IMR-90 (cell line): ENCODE measurements around the gene CINP. TPM values are rescaled to one million over a fixed set of nuclear protein-coding genes. Genes with fewer than 3 reads are reported as not detected.

ENCODE experiments used
- ATAC-seq: fragments of 200-7000 bp; cut with Tn5 transposase; 2 replicates; pipeline ENCODE4 v1.9.1; 2020; ENCODE audit warnings: low read depth, mild to moderate bottlenecking, moderate library complexity
- BruUV-seq: library from RNA; stranded (reverse); fragments of 400-500 nt; replicated peaks from 2 replicates; lab custom pipeline; 2021; lab: Mats Ljungman, UMichigan
- CTCF ChIA-PET: fragments of 300-600 bp; formaldehyde crosslinking; extraction: SDS; loops from one replicate; lab custom pipeline; 2021; ENCODE audit warnings: antibody characterized with exemption; lab: Yijun Ruan, JAX
- POLR2A ChIA-PET: fragments of 300-600 bp; sonication (Branson Sonifier 250); formaldehyde crosslinking; loops from one replicate; lab custom pipeline; 2022; ENCODE audit warnings: antibody characterized with exemption; ENCODE audit not compliant: unreplicated experiment; lab: Charles Lee
- DNase-seq: peaks from one replicate; pipeline ENCODE4 v3.0.0; 2013
- H2AFZ ChIP-seq: replicated peaks from 2 replicates; pipeline ENCODE3; 2013; ENCODE audit warnings: low read length, mild to moderate bottlenecking; ENCODE audit not compliant: poor library complexity
- H2AK5ac ChIP-seq: 2 replicates; pipeline ENCODE4 v1.6.1; 2013; ENCODE audit warnings: low read depth, low read length, inconsistent platforms
- H2AK9ac ChIP-seq: replicated peaks from 2 replicates; pipeline ENCODE3; 2013; ENCODE audit warnings: mild to moderate bottlenecking, low read depth, low read length, moderate library complexity; ENCODE audit not compliant: poor library complexity
- H2BK120ac ChIP-seq: 2 replicates; pipeline ENCODE4 v1.6.1; 2013; ENCODE audit warnings: low read depth, low read length, inconsistent platforms
- H2BK15ac ChIP-seq: 3 replicates; pipeline ENCODE4 v1.6.1; 2013; ENCODE audit warnings: low read depth, low read length, inconsistent platforms
- H2BK20ac ChIP-seq: 2 replicates; pipeline ENCODE4 v1.6.1; 2013; ENCODE audit warnings: low read depth, mild to moderate bottlenecking, inconsistent platforms, low read length, moderate library complexity
- H2BK5ac ChIP-seq: 2 replicates; pipeline ENCODE4 v1.6.1; 2013; ENCODE audit warnings: mild to moderate bottlenecking, low read depth, low read length, inconsistent platforms; ENCODE audit not compliant: poor library complexity, severe bottlenecking
- H3K14ac ChIP-seq: replicated peaks from 2 replicates; pipeline ENCODE4 v1.6.1; 2013; ENCODE audit warnings: low read depth, low read length, inconsistent platforms
- H3K18ac ChIP-seq: 2 replicates; pipeline ENCODE4 v1.6.1; 2013; ENCODE audit warnings: low read depth, low read length, control low read depth
- H3K23ac ChIP-seq: 2 replicates; pipeline ENCODE4 v1.6.1; 2013; ENCODE audit warnings: low read depth, low read length, inconsistent platforms
- H3K27ac ChIP-seq: 2 replicates; pipeline ENCODE4 v1.5.1; 2013; ENCODE audit warnings: mild to moderate bottlenecking, control low read depth, low read length; ENCODE audit not compliant: insufficient read depth
- H3K27me3 ChIP-seq: 2 replicates; pipeline ENCODE4 v1.6.1; 2013; ENCODE audit warnings: low read length; ENCODE audit not compliant: control insufficient read depth, insufficient read depth
- H3K36me3 ChIP-seq: 2 replicates; pipeline ENCODE4 v1.6.1; 2013; ENCODE audit warnings: low read length, mixed read lengths; ENCODE audit not compliant: control insufficient read depth, insufficient read depth
- H3K4ac ChIP-seq: 2 replicates; pipeline ENCODE4 v1.6.1; 2013; ENCODE audit warnings: low read depth, low read length, inconsistent platforms
- H3K4me1 ChIP-seq: 2 replicates; pipeline ENCODE4 v1.6.1; 2013; ENCODE audit warnings: low read length, mixed read lengths; ENCODE audit not compliant: control insufficient read depth, insufficient read depth
- H3K4me2 ChIP-seq: 2 replicates; pipeline ENCODE4 v1.6.1; 2013; ENCODE audit warnings: low read depth, mild to moderate bottlenecking, control low read depth, low read length, moderate library complexity
- H3K4me3 ChIP-seq: 2 replicates; pipeline ENCODE4 v1.5.1; 2013; ENCODE audit warnings: low read depth, mild to moderate bottlenecking, control low read depth, low read length, moderate library complexity; ENCODE audit not compliant: insufficient read depth
- H3K56ac ChIP-seq: 2 replicates; pipeline ENCODE4 v1.6.1; 2013; ENCODE audit warnings: low read length, inconsistent platforms; ENCODE audit not compliant: insufficient read depth; ENCODE audit errors: extremely low read depth
- H3K79me1 ChIP-seq, 2 experiments: 2 replicates each; pipeline ENCODE4 v1.6.1; 2013; ENCODE audit warnings: low read length in 2 of 2, inconsistent platforms in 1 of 2, low read depth in 1 of 2
- H3K9ac ChIP-seq: 2 replicates; pipeline ENCODE4 v1.6.1; 2013; ENCODE audit warnings: low read depth, low read length, control low read depth
- H3K9me1 ChIP-seq: 2 replicates; pipeline ENCODE4 v1.6.1; 2013; ENCODE audit warnings: low read length, inconsistent platforms; ENCODE audit not compliant: insufficient read depth
- H3K9me3 ChIP-seq: 2 replicates; pipeline ENCODE4 v1.6.1; 2013; ENCODE audit warnings: low read length; ENCODE audit not compliant: control insufficient read depth, insufficient read depth
- H4K20me1 ChIP-seq: 2 replicates; pipeline ENCODE4 v1.6.1; 2013; ENCODE audit warnings: low read length, inconsistent platforms; ENCODE audit not compliant: insufficient read depth
- H4K5ac ChIP-seq: 2 replicates; pipeline ENCODE4 v1.6.1; 2013; ENCODE audit warnings: mild to moderate bottlenecking, low read depth, low read length, control low read depth
- H4K8ac ChIP-seq, 2 experiments: 2 replicates each; pipeline ENCODE4 v1.6.1; 2013; ENCODE audit warnings: low read depth in 2 of 2, low read length in 2 of 2, control low read depth in 1 of 2, inconsistent platforms in 1 of 2
- H4K91ac ChIP-seq: 2 replicates; pipeline ENCODE4 v1.6.1; 2013; ENCODE audit warnings: low read depth, low read length, inconsistent platforms; ENCODE audit not compliant: insufficient read depth
- BHLHE40 ChIP-seq: fragments of 150-350 bp; IDR thresholded peaks from 2 replicates; pipeline ENCODE4 v1.6.1; 2016; ENCODE audit warnings: mild to moderate bottlenecking, low read depth, low read length
- CHD1 ChIP-seq: IDR thresholded peaks from 2 replicates; pipeline ENCODE4 v1.6.1; 2012; ENCODE audit warnings: low read depth, low read length, improper control_type of control experiment
- FOS ChIP-seq: fragments of 150-350 bp; IDR thresholded peaks from 2 replicates; pipeline ENCODE4 v1.6.1; 2016; ENCODE audit warnings: low read depth, low read length
- MAFK ChIP-seq: IDR thresholded peaks from 2 replicates; pipeline ENCODE4 v1.6.1; 2012; ENCODE audit warnings: low read depth, low read length, improper control_type of control experiment
- MXI1 ChIP-seq: IDR thresholded peaks from 2 replicates; pipeline ENCODE4 v1.6.1; 2012; ENCODE audit warnings: low read depth, mild to moderate bottlenecking, low read length, moderate library complexity, borderline replicate concordance
- POLR2A ChIP-seq: IDR thresholded peaks from 2 replicates; pipeline ENCODE4 v1.6.1; 2012; ENCODE audit warnings: mild to moderate bottlenecking, low read depth, low read length
- RCOR1 ChIP-seq: IDR thresholded peaks from 2 replicates; pipeline ENCODE4 v1.6.1; 2012; ENCODE audit warnings: mild to moderate bottlenecking, low read length, improper control_type of control experiment; ENCODE audit not compliant: insufficient replicate concordance
- WGBS, 2 experiments: methylation state at CpG; one replicate each; pipeline versions ENCODE4 v1.1.5 to v1.1.7; 2013; ENCODE audit warnings: missing lambda C conversion rate in 2 of 2; ENCODE audit not compliant: insufficient read length in 1 of 2; ENCODE audit errors: extremely low coverage in 2 of 2; 5-methylcytosine and 5-hydroxymethylcytosine counted together
- dilution Hi-C: fragments of 300-500 bp; cut with HindIII; formaldehyde crosslinking; loops from one replicate; pipeline ENCODE4 v1.14.3; 2018; ENCODE audit warnings: low sequenced_read_pairs; ENCODE audit not compliant: unreplicated experiment
- in situ Hi-C: fragments of 300-500 bp; cut with MboI; formaldehyde crosslinking; loops from 3 replicates; pipeline ENCODE4 v1.14.3; 2019; ENCODE audit warnings: low sequenced_read_pairs, inconsistent platforms, mixed read lengths
- intact Hi-C: fragments of 100-400 bp; cut with micrococcal nuclease; formaldehyde crosslinking; loops from 2 replicates; pipeline ENCODE4 v1.10.0; 2022
- polyA plus RNA-seq, 3 experiments: library from polyadenylated mRNA; depleted of rRNA; stranded (reverse); fragments of >200 nt; gene quantifications; 2 replicates each; pipeline ENCODE4 v1.2.3, GENCODE V29; 2012; ENCODE audit warnings: low replicate concordance in 1 of 3
- total RNA-seq: library from RNA; depleted of rRNA; stranded (reverse); fragments of >200 nt; gene quantifications from 2 replicates; pipeline ENCODE4 v1.2.3, GENCODE V29; 2012
- TF ChIP-seq, protein P1 (sequence below): fragments of 150-350 bp; IDR thresholded peaks from 2 replicates; pipeline ENCODE4 v1.6.1; 2017; ENCODE audit warnings: mild to moderate bottlenecking, antibody characterized with exemption, low read length, low read depth

Gene CINP
- total and polyA plus RNA-seq, 2 of the 4 experiments (the other 2 are of a cell fraction) = 41.9 to 56.4 TPM

- POLR2A ChIA-PET = no interaction called here
- H3K27ac ChIP-seq = no peak overlapping the region
- H3K9ac ChIP-seq = no peak overlapping the region
- H3K9me1 ChIP-seq = no peaks in the 10 kb centered on the region
- H3K14ac ChIP-seq = no peak overlapping the region
- in situ Hi-C loops = no loop called here
- H2AK9ac ChIP-seq = no peak overlapping the region
- H3K23ac ChIP-seq = no peak overlapping the region
- no peak overlapping the region for H2AK5ac ChIP-seq
- no peak overlapping the region for H2BK20ac ChIP-seq
- no peak overlapping the region for H2BK120ac ChIP-seq
- no peaks in the 10 kb centered on the region for H3K27me3 ChIP-seq
- H3K56ac ChIP-seq = no peak overlapping the region
- no peak overlapping the region for H2AFZ ChIP-seq
- 100% methylated on average over 1 of the region's 7 CpGs; no CpG with 5 or more reads in 1 of the 2 experiments for whole genome bisulfite sequencing, 2 experiments
- no TSS peak for BruUV-seq
- H4K20me1 ChIP-seq = no peaks in the 10 kb centered on the region; the same call in 1 of the 2 replicates
- no peak overlapping the region for H3K4me2 ChIP-seq
- H4K8ac ChIP-seq = no peak overlapping the region
- H3K4ac ChIP-seq = no peak overlapping the region
- no peak overlapping the region for H2BK15ac ChIP-seq
- no peaks in the 10 kb centered on the region for H3K9me3 ChIP-seq
- dilution Hi-C loops = no loop called here
- H3K4me3 ChIP-seq = no peak overlapping the region
- CTCF ChIA-PET = no interaction called here
- no peak for TF ChIP-seq CHD1
- no peak for TF ChIP-seq MXI1
- no peak for TF ChIP-seq POLR2A
- TF ChIP-seq MAFK = no peak
- TF ChIP-seq, protein P1, sequence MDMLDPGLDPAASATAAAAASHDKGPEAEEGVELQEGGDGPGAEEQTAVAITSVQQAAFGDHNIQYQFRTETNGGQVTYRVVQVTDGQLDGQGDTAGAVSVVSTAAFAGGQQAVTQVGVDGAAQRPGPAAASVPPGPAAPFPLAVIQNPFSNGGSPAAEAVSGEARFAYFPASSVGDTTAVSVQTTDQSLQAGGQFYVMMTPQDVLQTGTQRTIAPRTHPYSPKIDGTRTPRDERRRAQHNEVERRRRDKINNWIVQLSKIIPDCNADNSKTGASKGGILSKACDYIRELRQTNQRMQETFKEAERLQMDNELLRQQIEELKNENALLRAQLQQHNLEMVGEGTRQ = no peak
- no peak for TF ChIP-seq BHLHE40
- TF ChIP-seq FOS = no peak
- no peak for TF ChIP-seq RCOR1
- intact Hi-C loops = no loop called here
- H3K36me3 ChIP-seq = peaks cover 51% of the 10 kb centered on the region
- no peaks in the 10 kb centered on the region for H3K4me1 ChIP-seq
- H3K79me1 ChIP-seq = no peaks in the 10 kb centered on the region
- DNase-seq (no peak), ATAC-seq (no peak)
- no peak overlapping the region for H3K18ac ChIP-seq
- H4K5ac ChIP-seq = no peak overlapping the region
- no peak overlapping the region for H2BK5ac ChIP-seq
- no peak overlapping the region for H4K91ac ChIP-seq
These were observed 18.6 kb downstream of the CINP start for GRCh38 chr14:102344084-102344483.
